Measurements from ENCODE around the gene CCL26. TPM values are rescaled to one million over a fixed set of nuclear protein-coding genes. Genes with fewer than 3 reads are reported as not detected.

CCL26 gene
- total and polyA plus RNA-seq, 2 of the 13 experiments (the other 11 are each of a cell fraction or from before 2014, with no cell fraction given) = 0.16 TPM; not detected in 1

GRCh38 chr7:75817116-75817515 lies 45.1 kb upstream of the CCL26 start (continued):
- TF ChIP-seq ZSCAN9 (CRISPR knock-in tag; IDR thresholded peaks at IDR 0.05; ENCODE audit: borderline replicate concordance) (no peak), CAMTA2 (CRISPR knock-in tag; IDR thresholded peaks at IDR 0.05; ENCODE audit: borderline replicate concordance) (no peak), FUBP1 (CRISPR knock-in tag; IDR thresholded peaks at IDR 0.05; ENCODE audit: borderline replicate concordance) (no peak), ISX (CRISPR knock-in tag; conservative IDR thresholded peaks at IDR 0.05) (no peak)
- TF ChIP-seq, protein P1, sequence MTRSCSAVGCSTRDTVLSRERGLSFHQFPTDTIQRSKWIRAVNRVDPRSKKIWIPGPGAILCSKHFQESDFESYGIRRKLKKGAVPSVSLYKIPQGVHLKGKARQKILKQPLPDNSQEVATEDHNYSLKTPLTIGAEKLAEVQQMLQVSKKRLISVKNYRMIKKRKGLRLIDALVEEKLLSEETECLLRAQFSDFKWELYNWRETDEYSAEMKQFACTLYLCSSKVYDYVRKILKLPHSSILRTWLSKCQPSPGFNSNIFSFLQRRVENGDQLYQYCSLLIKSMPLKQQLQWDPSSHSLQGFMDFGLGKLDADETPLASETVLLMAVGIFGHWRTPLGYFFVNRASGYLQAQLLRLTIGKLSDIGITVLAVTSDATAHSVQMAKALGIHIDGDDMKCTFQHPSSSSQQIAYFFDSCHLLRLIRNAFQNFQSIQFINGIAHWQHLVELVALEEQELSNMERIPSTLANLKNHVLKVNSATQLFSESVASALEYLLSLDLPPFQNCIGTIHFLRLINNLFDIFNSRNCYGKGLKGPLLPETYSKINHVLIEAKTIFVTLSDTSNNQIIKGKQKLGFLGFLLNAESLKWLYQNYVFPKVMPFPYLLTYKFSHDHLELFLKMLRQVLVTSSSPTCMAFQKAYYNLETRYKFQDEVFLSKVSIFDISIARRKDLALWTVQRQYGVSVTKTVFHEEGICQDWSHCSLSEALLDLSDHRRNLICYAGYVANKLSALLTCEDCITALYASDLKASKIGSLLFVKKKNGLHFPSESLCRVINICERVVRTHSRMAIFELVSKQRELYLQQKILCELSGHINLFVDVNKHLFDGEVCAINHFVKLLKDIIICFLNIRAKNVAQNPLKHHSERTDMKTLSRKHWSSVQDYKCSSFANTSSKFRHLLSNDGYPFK (CRISPR knock-in tag; IDR thresholded peaks at IDR 0.05; ENCODE audit: borderline replicate concordance) = no peak

- Histone ChIP-seq H3K4me3 (replicated peaks in 1 of 3; ENCODE audit: insufficient read depth in 1 of 3, low read depth in 2 of 3, low read length in 3 of 3) (no peak overlapping the region), H3K27ac (ENCODE audit: extremely low read length, insufficient read depth, low read length) (no peak overlapping the region), H4K20me1 (ENCODE audit: insufficient read depth, low read length) (no peaks in the 10 kb centered on the region), H3K27me3 (ENCODE audit: control insufficient read depth in 1 of 2, insufficient read depth in 2 of 2, low read length in 2 of 2) (peaks cover 0 to 12% of the 10 kb centered on the region in 2 experiments; a peak in 2 of 5 replicates), H3K9me3 (ENCODE audit: low read length) (no peaks in the 10 kb centered on the region), H3K9ac (ENCODE audit: insufficient read depth, low read depth, low read length) (no peak overlapping the region), H3K36me3 (replicated peaks in 1 of 2; ENCODE audit: control insufficient read depth in 1 of 2, insufficient read depth in 2 of 2, low read length in 2 of 2) (no peaks in the 10 kb centered on the region), H2AFZ (ENCODE audit: low read length) (no peak overlapping the region), H3K4me1 (ENCODE audit: insufficient read depth, low read length) (no peaks in the 10 kb centered on the region), H3K79me2 (ENCODE audit: insufficient read depth, low read length) (no peaks in the 10 kb centered on the region), H3K4me2 (ENCODE audit: low read depth, low read length) (no peak overlapping the region)
- in situ Hi-C loops (cut with HindIII; ENCODE audit: extremely low pct_ligation_motif_present, low pct_unique_long_range_greater_than_20kb) = no loop called here
- FAIRE-seq (no peak), DNase-seq (ENCODE audit: low spot score) (no peak), ATAC-seq (no peak)
- CTCF ChIA-PET (ENCODE audit: low intra/inter-chr PET ratio, low total read pairs) = no interaction called here
- no TSS peak for BruUV-seq (replicated peaks)
- intact Hi-C loops (cut with micrococcal nuclease; ENCODE audit: unreplicated experiment) = no loop called here
- POLR2A ChIA-PET = no interaction called here
- WGBS (ENCODE audit: low lambda C conversion rate) = 29% methylated on average over 8 of the region's 10 CpGs
- TF ChIP-seq ZNF75D (CRISPR knock-in tag; IDR thresholded peaks at IDR 0.05; ENCODE audit: borderline replicate concordance) = no peak
- TF ChIP-seq TRAFD1 (CRISPR knock-in tag; IDR thresholded peaks at IDR 0.05; ENCODE audit: borderline replicate concordance) = no peak
- TF ChIP-seq, protein P2, sequence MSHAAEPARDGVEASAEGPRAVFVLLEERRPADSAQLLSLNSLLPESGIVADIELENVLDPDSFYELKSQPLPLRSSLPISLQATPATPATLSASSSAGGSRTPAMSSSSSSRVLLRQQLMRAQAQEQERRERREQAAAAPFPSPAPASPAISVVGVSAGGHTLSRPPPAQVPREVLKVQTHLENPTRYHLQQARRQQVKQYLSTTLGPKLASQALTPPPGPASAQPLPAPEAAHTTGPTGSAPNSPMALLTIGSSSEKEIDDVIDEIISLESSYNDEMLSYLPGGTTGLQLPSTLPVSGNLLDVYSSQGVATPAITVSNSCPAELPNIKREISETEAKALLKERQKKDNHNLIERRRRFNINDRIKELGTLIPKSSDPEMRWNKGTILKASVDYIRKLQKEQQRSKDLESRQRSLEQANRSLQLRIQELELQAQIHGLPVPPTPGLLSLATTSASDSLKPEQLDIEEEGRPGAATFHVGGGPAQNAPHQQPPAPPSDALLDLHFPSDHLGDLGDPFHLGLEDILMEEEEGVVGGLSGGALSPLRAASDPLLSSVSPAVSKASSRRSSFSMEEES (CRISPR knock-in tag; IDR thresholded peaks at IDR 0.05) = no peak
- TF ChIP-seq KDM3A (CRISPR knock-in tag; IDR thresholded peaks at IDR 0.05; ENCODE audit: low read depth) = no peak
- TF ChIP-seq FUBP1 (CRISPR knock-in tag; IDR thresholded peaks at IDR 0.05; ENCODE audit: borderline replicate concordance) = no peak
- TF ChIP-seq RAD51 (IDR thresholded peaks at IDR 0.05; ENCODE audit: borderline replicate concordance) = no peak
These were observed 43.5 kb upstream of the CCL26 start for GRCh38 chr7:75815418-75816064.

All from HepG2 (cell line).